NCI-H2227 (cell line): ENCODE measurements around the gene CBX5.
"Not testable (repeated sequence)": the region's sequence is repeated elsewhere in the genome, so short reads cannot be mapped to it uniquely, and the experiment has no call there.

Experiments used
- DNase-seq: peaks from one replicate; lab custom pipeline; 2025; ENCODE audit not compliant: unreplicated experiment; lab: John Stamatoyannopoulos, UW

CBX5 gene

DNA sequence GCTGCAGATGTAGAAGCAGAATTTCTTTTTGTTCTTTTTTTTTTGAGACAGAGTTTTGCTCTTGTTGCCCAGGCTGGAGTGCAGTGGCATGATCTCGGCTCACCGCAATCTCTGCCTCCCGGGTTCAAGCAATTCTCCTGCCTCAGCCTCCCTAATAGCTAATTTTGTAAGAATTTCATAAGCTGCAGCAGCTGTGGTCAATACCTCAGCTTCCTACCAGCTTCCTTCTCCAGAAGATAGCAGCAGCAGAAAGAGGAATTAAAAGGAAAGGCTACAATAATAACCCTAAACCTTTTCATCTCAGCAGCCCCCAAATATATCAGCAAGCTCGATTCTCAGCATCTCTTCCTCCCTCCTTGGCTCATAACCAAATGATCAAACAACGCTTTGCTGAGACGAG lies 52.0 kb downstream of the CBX5 start:
- not testable (repeated sequence) for DNase-seq

DNA sequence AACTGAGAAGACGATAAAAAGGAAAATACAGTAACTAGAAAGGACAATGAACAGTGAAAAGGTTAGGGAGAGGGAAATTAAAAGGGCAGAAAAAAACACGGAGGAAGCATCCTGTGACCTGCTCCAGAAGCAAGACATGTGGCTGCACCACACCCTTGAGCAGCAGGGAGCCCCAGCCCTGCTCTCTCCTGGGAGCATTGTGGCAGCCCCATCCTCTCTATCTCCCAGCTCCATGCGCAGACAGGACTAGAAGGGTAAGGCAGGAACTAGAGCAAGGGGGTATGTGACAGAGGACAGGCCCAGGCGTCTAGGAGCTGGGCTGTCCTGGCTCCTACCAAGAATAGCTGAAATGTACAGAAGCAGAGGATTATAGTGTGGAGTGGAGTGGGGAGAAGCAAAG lies 52.5 kb downstream of the CBX5 start:
- no peak for DNase-seq

- DNase-seq, result no peak
Measured at GRCh38 chr12:54225666-54226065, 54.3 kb downstream of the CBX5 start.

DNA sequence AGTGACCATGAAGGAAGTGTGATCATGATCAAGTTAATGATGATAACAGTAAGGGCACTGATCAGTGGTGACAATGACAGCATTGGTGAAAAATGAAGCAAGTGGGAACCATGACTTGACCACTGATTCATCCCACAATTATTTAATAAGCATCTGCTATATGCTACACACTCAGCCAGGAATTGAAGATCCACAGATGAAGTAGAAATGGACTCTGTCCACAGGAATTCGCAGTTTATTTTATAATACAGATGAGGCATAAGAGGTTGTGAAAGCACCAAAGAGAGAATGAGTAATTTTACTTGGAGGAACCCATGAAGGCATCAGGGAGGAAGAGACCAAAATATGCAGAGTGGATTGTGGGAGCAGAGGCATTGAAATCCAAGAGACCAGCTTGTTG lies 57.3 kb downstream of the CBX5 start:
- DNase-seq, result no peak

- DNase-seq, result no peak
Measured at GRCh38 chr12:54221402-54221984, 58.4 kb downstream of the CBX5 start.

- peak; percentile 11 for DNase-seq
Measured at GRCh38 chr12:54220567-54220966, 59.4 kb downstream of the CBX5 start.

DNA sequence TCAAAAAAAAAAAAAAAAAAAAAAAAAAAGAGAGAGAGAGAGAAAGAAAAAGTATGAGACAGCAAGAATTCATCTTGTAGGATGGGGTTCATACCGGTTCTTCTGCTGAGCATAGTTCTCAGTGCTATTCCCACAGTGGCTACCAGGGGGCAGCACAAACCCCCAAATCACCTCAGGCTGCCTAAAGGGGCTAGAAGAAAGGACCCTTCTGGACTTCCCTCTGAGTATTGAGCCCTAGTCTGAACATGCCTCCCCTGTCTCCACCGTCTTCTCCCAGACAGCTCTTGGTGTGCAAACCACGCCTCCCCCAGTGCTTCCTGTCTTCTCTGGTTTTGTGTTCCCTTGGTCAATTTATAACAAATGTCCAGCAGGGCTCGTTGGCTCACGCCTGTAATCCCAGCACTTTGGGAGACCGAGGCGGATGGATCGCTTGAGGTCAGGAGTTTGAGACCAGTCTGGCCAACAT lies 59.8 kb downstream of the CBX5 start:
- DNase-seq, result peak; percentile 68

- DNase-seq, result peak; percentile 35
Measured at GRCh38 chr12:54217774-54218241, 62.1 kb downstream of the CBX5 start.

GRCh38 chr12:54216797-54217661 lies 62.9 kb downstream of the CBX5 start:
- peak; percentile 89 for DNase-seq

DNA sequence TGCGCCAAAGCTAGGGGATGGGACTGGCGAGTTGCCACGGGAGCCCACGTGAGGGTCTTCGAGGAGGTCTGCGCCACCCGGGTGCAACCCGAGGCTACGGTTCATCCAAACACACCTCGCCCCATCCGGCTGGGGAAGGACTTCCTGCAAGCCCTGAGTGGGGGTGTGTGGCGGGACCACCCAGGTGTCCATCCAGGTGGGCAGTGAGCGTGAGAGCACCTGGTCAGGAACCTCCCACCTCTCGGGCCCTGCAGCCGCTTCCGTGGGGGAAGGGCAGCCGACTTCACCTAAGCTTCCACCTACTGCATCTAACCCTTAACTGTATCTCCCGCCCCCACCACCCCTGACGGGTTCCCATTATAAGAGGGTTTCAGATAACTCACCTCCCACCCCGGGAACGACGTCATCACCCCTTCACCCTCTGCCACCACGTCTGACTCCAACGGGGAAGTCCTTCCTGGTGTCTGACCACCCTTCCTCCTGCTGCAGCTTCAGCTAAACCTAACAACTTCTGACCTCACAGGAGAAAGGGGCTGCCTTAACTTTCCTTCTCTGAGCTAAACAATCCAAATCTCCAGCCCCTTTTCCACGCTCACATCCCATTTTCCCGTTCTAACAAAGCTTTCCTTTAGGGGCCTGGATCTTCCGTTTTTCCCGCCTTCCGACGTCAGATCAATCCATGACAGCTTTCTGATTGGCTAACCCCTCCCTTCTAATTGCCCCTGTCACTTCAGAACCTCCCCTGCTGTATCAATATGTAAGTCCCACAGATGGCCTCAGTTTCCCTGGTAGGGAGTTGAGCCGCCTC lies 63.7 kb downstream of the CBX5 start:
- no peak for DNase-seq

- DNase-seq, result peak; percentile 87
Measured at GRCh38 chr12:54214553-54215406, 65.1 kb downstream of the CBX5 start.

DNA sequence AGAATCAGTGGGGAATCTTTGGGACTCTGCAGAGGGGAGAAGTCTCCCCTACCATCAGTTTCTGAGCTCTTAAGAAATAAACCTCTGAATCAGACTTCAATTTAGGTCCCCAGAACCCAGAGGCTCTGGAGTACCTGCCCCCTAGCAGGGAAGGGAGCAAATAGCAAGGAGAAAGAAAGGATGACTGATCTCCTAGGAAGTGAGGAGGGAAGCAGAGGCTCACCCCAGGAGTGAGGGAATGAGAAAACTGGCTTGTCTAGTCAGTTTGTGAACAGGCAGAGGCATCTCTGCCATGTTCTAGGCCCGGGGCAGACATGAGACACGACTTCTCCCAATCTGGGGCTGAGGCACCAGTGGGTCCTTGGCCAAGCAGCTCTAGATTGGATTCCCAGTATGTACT lies 66.8 kb downstream of the CBX5 start:
- DNase-seq, result no peak

- no peak for DNase-seq
Measured at GRCh38 chr12:54211920-54212319, 68.0 kb downstream of the CBX5 start.

- no peak for DNase-seq
Measured at GRCh38 chr12:54210400-54210790, 69.5 kb downstream of the CBX5 start.

GRCh38 chr12:54208591-54208990 lies 71.3 kb downstream of the CBX5 start:
- no peak for DNase-seq

- DNase-seq, result peak; percentile 72
Measured at GRCh38 chr12:54207539-54208294, 72.2 kb downstream of the CBX5 start.

GRCh38 chr12:54206791-54207190 lies 73.1 kb downstream of the CBX5 start:
- DNase-seq, result no peak

- no peak for DNase-seq
Measured at GRCh38 chr12:54204316-54204715, 75.6 kb downstream of the CBX5 start.

DNA sequence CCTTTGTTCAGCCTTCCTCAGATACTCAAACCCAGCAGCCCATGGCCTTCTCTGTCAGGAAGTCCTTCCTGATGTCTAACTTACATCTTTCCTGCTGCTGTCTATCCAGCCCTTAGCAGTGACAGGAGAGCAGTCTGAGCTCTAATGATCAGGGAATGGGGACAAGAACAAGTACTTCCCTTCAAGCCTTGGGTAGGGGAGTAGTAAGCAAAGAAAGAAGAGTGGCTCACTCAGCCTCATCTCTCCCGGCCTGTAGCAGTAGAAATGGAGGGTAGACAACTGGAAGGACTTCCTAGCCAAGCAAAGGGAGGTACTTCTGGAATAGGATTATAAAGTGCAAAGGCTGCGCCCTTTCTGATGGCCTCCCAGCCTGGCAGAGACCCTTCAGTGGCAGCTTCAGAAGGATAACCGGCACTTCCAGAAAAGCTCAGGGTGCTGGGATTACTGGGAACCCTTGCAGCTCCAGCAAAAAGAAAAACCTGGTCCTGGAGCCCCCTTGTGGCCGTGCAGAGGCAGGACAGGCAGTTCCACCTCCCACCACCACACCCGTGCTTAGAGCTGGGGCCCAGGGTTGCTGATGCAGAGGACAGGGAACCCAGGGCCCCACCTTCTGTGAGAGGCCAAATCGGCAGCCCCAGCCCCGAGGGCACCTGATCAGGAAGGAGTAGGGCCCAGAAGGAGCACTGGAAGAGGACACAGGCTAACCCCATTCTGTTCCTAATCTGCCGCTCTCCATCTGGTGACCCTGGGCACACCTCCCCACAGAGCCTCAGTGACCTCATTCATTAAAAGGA lies 78.7 kb downstream of the CBX5 start:
- DNase-seq, result peak; percentile 70
